WTC11 (cell line): ENCODE results near the gene SPC24. TPM values are rescaled to one million over a fixed set of nuclear protein-coding genes. Genes with fewer than 3 reads are reported as not detected.

Experiments used
- ATF1 ChIP-seq: sonication (generic); formaldehyde crosslinking; IDR thresholded peaks from 2 replicates; pipeline ENCODE4 v1.8.1; 2023; ENCODE audit warnings: mild to moderate bottlenecking, moderate library complexity, missing genetic modification reagents
- HMGA2 ChIP-seq: fragments of 250-450 bp; sonication (Bioruptor Pico); IDR thresholded peaks from 2 replicates; pipeline ENCODE4 v1.4.0; 2021; ENCODE audit warnings: mild to moderate bottlenecking, moderate library complexity
- JUN ChIP-seq: sonication (generic); formaldehyde crosslinking; IDR thresholded peaks from 2 replicates; pipeline ENCODE4 v1.8.0; 2023; ENCODE audit warnings: mild to moderate bottlenecking, missing genetic modification reagents
- KAT7 ChIP-seq: sonication (generic); formaldehyde crosslinking; IDR thresholded peaks from 2 replicates; pipeline ENCODE4 v1.8.1; 2023; ENCODE audit warnings: missing genetic modification reagents, mild to moderate bottlenecking, borderline replicate concordance
- NFE2L1 ChIP-seq: sonication (generic); formaldehyde crosslinking; IDR thresholded peaks from 2 replicates; pipeline ENCODE4 v1.8.1; 2023; ENCODE audit warnings: missing genetic modification reagents
- SMAD4 ChIP-seq: sonication (generic); formaldehyde crosslinking; IDR thresholded peaks from 2 replicates; pipeline ENCODE4 v1.8.0; 2022; ENCODE audit warnings: mild to moderate bottlenecking, missing genetic modification reagents
- ZNF317 ChIP-seq: sonication (generic); formaldehyde crosslinking; IDR thresholded peaks from 2 replicates; pipeline ENCODE4 v1.8.1; 2023; ENCODE audit warnings: low read depth, mild to moderate bottlenecking, moderate library complexity, missing genetic modification reagents, borderline replicate concordance
- ZNF671 ChIP-seq: fragments of 250-450 bp; sonication (Bioruptor Pico); IDR thresholded peaks from 2 replicates; pipeline ENCODE4 v1.8.0; 2021; ENCODE audit warnings: mild to moderate bottlenecking
- total RNA-seq: library from RNA; stranded (reverse); gene quantifications from 3 replicates; pipeline ENCODE4 v1.2.3, GENCODE V29; 2021
- TF ChIP-seq, protein P1 (sequence below): fragments of 250-450 bp; sonication (Bioruptor Pico); IDR thresholded peaks from 2 replicates; pipeline ENCODE4 v1.9.0; 2021; ENCODE audit warnings: mild to moderate bottlenecking
- TF ChIP-seq, protein P2 (sequence below): sonication (generic); formaldehyde crosslinking; IDR thresholded peaks from 2 replicates; pipeline ENCODE4 v1.8.1; 2022; ENCODE audit warnings: mild to moderate bottlenecking, moderate library complexity, missing genetic modification reagents
- TF ChIP-seq, protein P3 (sequence below): fragments of 250-450 bp; sonication (Bioruptor Pico); IDR thresholded peaks from 2 replicates; pipeline ENCODE4 v1.9.0; 2021; ENCODE audit warnings: mild to moderate bottlenecking, borderline replicate concordance
- TF ChIP-seq, protein P4 (sequence below): sonication (generic); formaldehyde crosslinking; IDR thresholded peaks from 2 replicates; pipeline ENCODE4 v1.8.1; 2022; ENCODE audit warnings: mild to moderate bottlenecking, missing genetic modification reagents, moderate library complexity, borderline replicate concordance
- TF ChIP-seq, protein P5 (sequence below): sonication (generic); formaldehyde crosslinking; IDR thresholded peaks from 2 replicates; pipeline ENCODE4 v1.8.1; 2023; ENCODE audit warnings: mild to moderate bottlenecking, missing genetic modification reagents, moderate library complexity
- TF ChIP-seq, protein P6 (sequence below): sonication (generic); formaldehyde crosslinking; IDR thresholded peaks from 2 replicates; pipeline ENCODE4 v1.8.1; 2023; ENCODE audit warnings: mild to moderate bottlenecking, missing genetic modification reagents, moderate library complexity
- TF ChIP-seq, protein P7 (sequence below): sonication (generic); formaldehyde crosslinking; IDR thresholded peaks from 2 replicates; pipeline ENCODE4 v1.8.1; 2023; ENCODE audit warnings: mild to moderate bottlenecking, missing genetic modification reagents
- TF ChIP-seq, protein P8 (sequence below): sonication (generic); formaldehyde crosslinking; IDR thresholded peaks from 2 replicates; pipeline ENCODE4 v1.8.0; 2022; ENCODE audit warnings: mild to moderate bottlenecking, missing genetic modification reagents
- TF ChIP-seq, protein P9 (sequence below): fragments of 250-450 bp; sonication (Bioruptor Pico); IDR thresholded peaks from 2 replicates; pipeline ENCODE4 v1.8.0; 2021; ENCODE audit warnings: mild to moderate bottlenecking

Gene SPC24
- total RNA-seq, 1 experiment from 2014 or later, result 62.2 TPM

DNA sequence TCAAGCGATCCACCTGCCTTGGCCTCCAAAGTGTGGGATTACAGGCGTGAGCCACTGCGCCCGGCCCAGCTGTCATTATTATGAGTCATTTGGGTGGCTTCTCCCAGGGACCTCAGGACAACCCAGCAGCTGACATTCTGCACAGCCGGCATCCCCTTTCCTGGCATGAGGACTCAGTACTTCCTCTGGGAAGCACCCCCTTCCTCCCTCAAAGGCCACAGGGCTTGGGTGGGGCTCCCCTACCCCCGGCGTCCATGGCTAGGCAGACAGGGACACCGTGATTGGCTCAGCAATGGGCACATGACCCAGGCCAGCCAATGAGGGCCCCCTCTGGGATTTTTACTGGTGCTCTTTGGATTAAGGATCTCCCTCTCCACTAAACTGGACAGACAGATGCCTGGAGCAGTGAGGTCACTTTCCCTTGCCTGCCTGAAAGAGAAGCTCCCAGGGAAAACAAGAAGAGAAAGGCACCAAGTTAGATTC, 35.7 kb upstream of the SPC24 start (continued):
- TF ChIP-seq, protein P1, sequence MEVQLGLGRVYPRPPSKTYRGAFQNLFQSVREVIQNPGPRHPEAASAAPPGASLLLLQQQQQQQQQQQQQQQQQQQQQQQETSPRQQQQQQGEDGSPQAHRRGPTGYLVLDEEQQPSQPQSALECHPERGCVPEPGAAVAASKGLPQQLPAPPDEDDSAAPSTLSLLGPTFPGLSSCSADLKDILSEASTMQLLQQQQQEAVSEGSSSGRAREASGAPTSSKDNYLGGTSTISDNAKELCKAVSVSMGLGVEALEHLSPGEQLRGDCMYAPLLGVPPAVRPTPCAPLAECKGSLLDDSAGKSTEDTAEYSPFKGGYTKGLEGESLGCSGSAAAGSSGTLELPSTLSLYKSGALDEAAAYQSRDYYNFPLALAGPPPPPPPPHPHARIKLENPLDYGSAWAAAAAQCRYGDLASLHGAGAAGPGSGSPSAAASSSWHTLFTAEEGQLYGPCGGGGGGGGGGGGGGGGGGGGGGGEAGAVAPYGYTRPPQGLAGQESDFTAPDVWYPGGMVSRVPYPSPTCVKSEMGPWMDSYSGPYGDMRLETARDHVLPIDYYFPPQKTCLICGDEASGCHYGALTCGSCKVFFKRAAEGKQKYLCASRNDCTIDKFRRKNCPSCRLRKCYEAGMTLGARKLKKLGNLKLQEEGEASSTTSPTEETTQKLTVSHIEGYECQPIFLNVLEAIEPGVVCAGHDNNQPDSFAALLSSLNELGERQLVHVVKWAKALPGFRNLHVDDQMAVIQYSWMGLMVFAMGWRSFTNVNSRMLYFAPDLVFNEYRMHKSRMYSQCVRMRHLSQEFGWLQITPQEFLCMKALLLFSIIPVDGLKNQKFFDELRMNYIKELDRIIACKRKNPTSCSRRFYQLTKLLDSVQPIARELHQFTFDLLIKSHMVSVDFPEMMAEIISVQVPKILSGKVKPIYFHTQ (CRISPR knock-in tag), result no peak
- TF ChIP-seq NFE2L1 (CRISPR knock-in tag), result no peak
- no peak for TF ChIP-seq ATF1 (CRISPR knock-in tag)
- TF ChIP-seq ZNF317 (CRISPR knock-in tag), result no peak
- TF ChIP-seq JUN, result no peak
- TF ChIP-seq, protein P2, sequence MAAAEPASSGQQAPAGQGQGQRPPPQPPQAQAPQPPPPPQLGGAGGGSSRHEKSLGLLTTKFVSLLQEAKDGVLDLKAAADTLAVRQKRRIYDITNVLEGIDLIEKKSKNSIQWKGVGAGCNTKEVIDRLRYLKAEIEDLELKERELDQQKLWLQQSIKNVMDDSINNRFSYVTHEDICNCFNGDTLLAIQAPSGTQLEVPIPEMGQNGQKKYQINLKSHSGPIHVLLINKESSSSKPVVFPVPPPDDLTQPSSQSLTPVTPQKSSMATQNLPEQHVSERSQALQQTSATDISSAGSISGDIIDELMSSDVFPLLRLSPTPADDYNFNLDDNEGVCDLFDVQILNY (CRISPR knock-in tag), result no peak
- TF ChIP-seq, protein P3, sequence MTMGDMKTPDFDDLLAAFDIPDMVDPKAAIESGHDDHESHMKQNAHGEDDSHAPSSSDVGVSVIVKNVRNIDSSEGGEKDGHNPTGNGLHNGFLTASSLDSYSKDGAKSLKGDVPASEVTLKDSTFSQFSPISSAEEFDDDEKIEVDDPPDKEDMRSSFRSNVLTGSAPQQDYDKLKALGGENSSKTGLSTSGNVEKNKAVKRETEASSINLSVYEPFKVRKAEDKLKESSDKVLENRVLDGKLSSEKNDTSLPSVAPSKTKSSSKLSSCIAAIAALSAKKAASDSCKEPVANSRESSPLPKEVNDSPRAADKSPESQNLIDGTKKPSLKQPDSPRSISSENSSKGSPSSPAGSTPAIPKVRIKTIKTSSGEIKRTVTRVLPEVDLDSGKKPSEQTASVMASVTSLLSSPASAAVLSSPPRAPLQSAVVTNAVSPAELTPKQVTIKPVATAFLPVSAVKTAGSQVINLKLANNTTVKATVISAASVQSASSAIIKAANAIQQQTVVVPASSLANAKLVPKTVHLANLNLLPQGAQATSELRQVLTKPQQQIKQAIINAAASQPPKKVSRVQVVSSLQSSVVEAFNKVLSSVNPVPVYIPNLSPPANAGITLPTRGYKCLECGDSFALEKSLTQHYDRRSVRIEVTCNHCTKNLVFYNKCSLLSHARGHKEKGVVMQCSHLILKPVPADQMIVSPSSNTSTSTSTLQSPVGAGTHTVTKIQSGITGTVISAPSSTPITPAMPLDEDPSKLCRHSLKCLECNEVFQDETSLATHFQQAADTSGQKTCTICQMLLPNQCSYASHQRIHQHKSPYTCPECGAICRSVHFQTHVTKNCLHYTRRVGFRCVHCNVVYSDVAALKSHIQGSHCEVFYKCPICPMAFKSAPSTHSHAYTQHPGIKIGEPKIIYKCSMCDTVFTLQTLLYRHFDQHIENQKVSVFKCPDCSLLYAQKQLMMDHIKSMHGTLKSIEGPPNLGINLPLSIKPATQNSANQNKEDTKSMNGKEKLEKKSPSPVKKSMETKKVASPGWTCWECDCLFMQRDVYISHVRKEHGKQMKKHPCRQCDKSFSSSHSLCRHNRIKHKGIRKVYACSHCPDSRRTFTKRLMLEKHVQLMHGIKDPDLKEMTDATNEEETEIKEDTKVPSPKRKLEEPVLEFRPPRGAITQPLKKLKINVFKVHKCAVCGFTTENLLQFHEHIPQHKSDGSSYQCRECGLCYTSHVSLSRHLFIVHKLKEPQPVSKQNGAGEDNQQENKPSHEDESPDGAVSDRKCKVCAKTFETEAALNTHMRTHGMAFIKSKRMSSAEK (CRISPR knock-in tag), result no peak
- TF ChIP-seq, protein P4, sequence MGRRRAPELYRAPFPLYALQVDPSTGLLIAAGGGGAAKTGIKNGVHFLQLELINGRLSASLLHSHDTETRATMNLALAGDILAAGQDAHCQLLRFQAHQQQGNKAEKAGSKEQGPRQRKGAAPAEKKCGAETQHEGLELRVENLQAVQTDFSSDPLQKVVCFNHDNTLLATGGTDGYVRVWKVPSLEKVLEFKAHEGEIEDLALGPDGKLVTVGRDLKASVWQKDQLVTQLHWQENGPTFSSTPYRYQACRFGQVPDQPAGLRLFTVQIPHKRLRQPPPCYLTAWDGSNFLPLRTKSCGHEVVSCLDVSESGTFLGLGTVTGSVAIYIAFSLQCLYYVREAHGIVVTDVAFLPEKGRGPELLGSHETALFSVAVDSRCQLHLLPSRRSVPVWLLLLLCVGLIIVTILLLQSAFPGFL (CRISPR knock-in tag), result no peak
- TF ChIP-seq, protein P5, sequence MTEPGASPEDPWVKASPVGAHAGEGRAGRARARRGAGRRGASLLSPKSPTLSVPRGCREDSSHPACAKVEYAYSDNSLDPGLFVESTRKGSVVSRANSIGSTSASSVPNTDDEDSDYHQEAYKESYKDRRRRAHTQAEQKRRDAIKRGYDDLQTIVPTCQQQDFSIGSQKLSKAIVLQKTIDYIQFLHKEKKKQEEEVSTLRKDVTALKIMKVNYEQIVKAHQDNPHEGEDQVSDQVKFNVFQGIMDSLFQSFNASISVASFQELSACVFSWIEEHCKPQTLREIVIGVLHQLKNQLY, result no peak
- TF ChIP-seq KAT7 (CRISPR knock-in tag), result no peak
- no peak for TF ChIP-seq ZNF671
- TF ChIP-seq, protein P6, sequence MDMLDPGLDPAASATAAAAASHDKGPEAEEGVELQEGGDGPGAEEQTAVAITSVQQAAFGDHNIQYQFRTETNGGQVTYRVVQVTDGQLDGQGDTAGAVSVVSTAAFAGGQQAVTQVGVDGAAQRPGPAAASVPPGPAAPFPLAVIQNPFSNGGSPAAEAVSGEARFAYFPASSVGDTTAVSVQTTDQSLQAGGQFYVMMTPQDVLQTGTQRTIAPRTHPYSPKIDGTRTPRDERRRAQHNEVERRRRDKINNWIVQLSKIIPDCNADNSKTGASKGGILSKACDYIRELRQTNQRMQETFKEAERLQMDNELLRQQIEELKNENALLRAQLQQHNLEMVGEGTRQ (CRISPR knock-in tag), result peak; percentile 91
- TF ChIP-seq, protein P7, sequence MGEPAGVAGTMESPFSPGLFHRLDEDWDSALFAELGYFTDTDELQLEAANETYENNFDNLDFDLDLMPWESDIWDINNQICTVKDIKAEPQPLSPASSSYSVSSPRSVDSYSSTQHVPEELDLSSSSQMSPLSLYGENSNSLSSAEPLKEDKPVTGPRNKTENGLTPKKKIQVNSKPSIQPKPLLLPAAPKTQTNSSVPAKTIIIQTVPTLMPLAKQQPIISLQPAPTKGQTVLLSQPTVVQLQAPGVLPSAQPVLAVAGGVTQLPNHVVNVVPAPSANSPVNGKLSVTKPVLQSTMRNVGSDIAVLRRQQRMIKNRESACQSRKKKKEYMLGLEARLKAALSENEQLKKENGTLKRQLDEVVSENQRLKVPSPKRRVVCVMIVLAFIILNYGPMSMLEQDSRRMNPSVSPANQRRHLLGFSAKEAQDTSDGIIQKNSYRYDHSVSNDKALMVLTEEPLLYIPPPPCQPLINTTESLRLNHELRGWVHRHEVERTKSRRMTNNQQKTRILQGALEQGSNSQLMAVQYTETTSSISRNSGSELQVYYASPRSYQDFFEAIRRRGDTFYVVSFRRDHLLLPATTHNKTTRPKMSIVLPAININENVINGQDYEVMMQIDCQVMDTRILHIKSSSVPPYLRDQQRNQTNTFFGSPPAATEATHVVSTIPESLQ, result no peak
- no peak for TF ChIP-seq HMGA2 (CRISPR knock-in tag)
- no peak for TF ChIP-seq SMAD4 (CRISPR knock-in tag)
- TF ChIP-seq, protein P8, sequence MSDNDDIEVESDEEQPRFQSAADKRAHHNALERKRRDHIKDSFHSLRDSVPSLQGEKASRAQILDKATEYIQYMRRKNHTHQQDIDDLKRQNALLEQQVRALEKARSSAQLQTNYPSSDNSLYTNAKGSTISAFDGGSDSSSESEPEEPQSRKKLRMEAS (CRISPR knock-in tag), result no peak
- TF ChIP-seq, protein P9, sequence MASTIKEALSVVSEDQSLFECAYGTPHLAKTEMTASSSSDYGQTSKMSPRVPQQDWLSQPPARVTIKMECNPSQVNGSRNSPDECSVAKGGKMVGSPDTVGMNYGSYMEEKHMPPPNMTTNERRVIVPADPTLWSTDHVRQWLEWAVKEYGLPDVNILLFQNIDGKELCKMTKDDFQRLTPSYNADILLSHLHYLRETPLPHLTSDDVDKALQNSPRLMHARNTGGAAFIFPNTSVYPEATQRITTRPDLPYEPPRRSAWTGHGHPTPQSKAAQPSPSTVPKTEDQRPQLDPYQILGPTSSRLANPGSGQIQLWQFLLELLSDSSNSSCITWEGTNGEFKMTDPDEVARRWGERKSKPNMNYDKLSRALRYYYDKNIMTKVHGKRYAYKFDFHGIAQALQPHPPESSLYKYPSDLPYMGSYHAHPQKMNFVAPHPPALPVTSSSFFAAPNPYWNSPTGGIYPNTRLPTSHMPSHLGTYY (CRISPR knock-in tag), result no peak
